HG02571 (cell line): Measurements from ENCODE around the gene PDE2A.

Experiments used
- ATAC-seq: cut with Tn5 transposase; IDR thresholded peaks from one replicate; pipeline ENCODE4 v1.9.1; 2021; ENCODE audit warnings: mild to moderate bottlenecking, moderate library complexity; ENCODE audit not compliant: unreplicated experiment

Gene PDE2A

GRCh38 chr11:72617080-72617762 is 57.0 kb downstream of the PDE2A start:
- no peak for ATAC-seq

GRCh38 chr11:72616655-72617054 is 57.6 kb downstream of the PDE2A start:
- ATAC-seq, result no peak

GRCh38 chr11:72615329-72615728 is 58.9 kb downstream of the PDE2A start:
- ATAC-seq, result no peak

- ATAC-seq, result no peak
These were observed 59.8 kb downstream of the PDE2A start for GRCh38 chr11:72614381-72614780.

- no peak for ATAC-seq
These were observed 60.2 kb downstream of the PDE2A start for GRCh38 chr11:72613977-72614376.

GRCh38 chr11:72613450-72613849 is 60.8 kb downstream of the PDE2A start:
- ATAC-seq, result no peak

GRCh38 chr11:72609476-72609875 is 64.7 kb downstream of the PDE2A start:
- no peak for ATAC-seq

- ATAC-seq, result no peak
These were observed 65.2 kb downstream of the PDE2A start for GRCh38 chr11:72609045-72609444.

- no peak for ATAC-seq
These were observed 66.7 kb downstream of the PDE2A start for GRCh38 chr11:72607496-72607895.

- no peak for ATAC-seq
These were observed 67.3 kb downstream of the PDE2A start for GRCh38 chr11:72606748-72607468.

- ATAC-seq, result no peak
These were observed 68.1 kb downstream of the PDE2A start for GRCh38 chr11:72605973-72606747.

GRCh38 chr11:72604256-72604655 is 70.0 kb downstream of the PDE2A start:
- no peak for ATAC-seq

GRCh38 chr11:72602250-72602904 is 71.8 kb downstream of the PDE2A start:
- ATAC-seq, result no peak

- ATAC-seq, result no peak
These were observed 73.7 kb downstream of the PDE2A start for GRCh38 chr11:72600557-72600956.

- ATAC-seq, result no peak
These were observed 74.7 kb downstream of the PDE2A start for GRCh38 chr11:72599325-72600117.

GRCh38 chr11:72598906-72599305 is 75.3 kb downstream of the PDE2A start:
- no peak for ATAC-seq

- no peak for ATAC-seq
These were observed 75.8 kb downstream of the PDE2A start for GRCh38 chr11:72598466-72598865.

GRCh38 chr11:72597721-72598120 is 76.5 kb downstream of the PDE2A start:
- ATAC-seq, result no peak

GRCh38 chr11:72595292-72595684 is 78.9 kb downstream of the PDE2A start:
- ATAC-seq, result no peak

GRCh38 chr11:72594493-72595291 is 79.5 kb downstream of the PDE2A start:
- ATAC-seq, result no peak
